Measurements from ENCODE around the gene TINAG. TPM values are rescaled to one million over a fixed set of nuclear protein-coding genes. Genes with fewer than 3 reads are reported as not detected.

Gene TINAG
- total and polyA plus RNA-seq, 10 of the 15 experiments (the other 5 are each of a cell fraction or from before 2014, with no cell fraction given) = 0.26 to 7.7 (median 0.95) TPM

- no peaks in the 10 kb centered on the region for H4K20me1 ChIP-seq (ENCODE audit: control insufficient read depth, insufficient read depth)
Observed at GRCh38 chr6:54366667-54367327, 58.6 kb downstream of the TINAG start.

More at GRCh38 chr6:54366667-54367327, 58.6 kb downstream of the TINAG start:
- POLR2A ChIA-PET = no interaction called here
- H3K4me2 ChIP-seq (ENCODE audit: control insufficient read depth, insufficient read depth) = no peak overlapping the region
- ATAC-seq (no peak), FAIRE-seq (no peak), DNase-seq (ENCODE audit: low read depth, low spot score) (no peak)
- H3K79me2 ChIP-seq (ENCODE audit: control insufficient read depth, insufficient read depth, low read length) = no peaks in the 10 kb centered on the region
- H3K4me1 ChIP-seq (ENCODE audit: control insufficient read depth, insufficient read depth, low read length) = no peaks in the 10 kb centered on the region
- WGBS (ENCODE audit: insufficient coverage, insufficient replicate concordance, low lambda C conversion rate, missing lambda C conversion rate) = 0% methylated on average over 4 of the region's 4 CpGs
- no peak for TF ChIP-seq POLR2AphosphoS2 (IDR thresholded peaks at IDR 0.05; ENCODE audit: low read depth, low read length)
- no peak for TF ChIP-seq ZZZ3 (IDR thresholded peaks at IDR 0.05; ENCODE audit: control insufficient read depth, insufficient read length, low read depth)
- TF ChIP-seq CHD2 (IDR thresholded peaks at IDR 0.05; ENCODE audit: borderline replicate concordance, low read depth, low read length) = no peak
- no peak for TF ChIP-seq ATF7 (IDR thresholded peaks at IDR 0.05; ENCODE audit: low read depth)
- TF ChIP-seq E4F1 (IDR thresholded peaks at IDR 0.05; ENCODE audit: borderline replicate concordance, partially characterized antibody) = no peak
- TF ChIP-seq BHLHE40 (IDR thresholded peaks at IDR 0.05; ENCODE audit: borderline replicate concordance in 1 of 2, low read depth in 2 of 2, low read length in 1 of 2) = no peak
- no peak for TF ChIP-seq LARP7 (IDR thresholded peaks at IDR 0.05)
- TF ChIP-seq BCL11A (IDR thresholded peaks at IDR 0.05; ENCODE audit: low read depth, low read length) = no peak
- no peak for TF ChIP-seq BCLAF1 (IDR thresholded peaks at IDR 0.05)
- TF ChIP-seq JUNB (IDR thresholded peaks at IDR 0.05) = no peak
- no peak for TF ChIP-seq E2F4 (IDR thresholded peaks at IDR 0.05; ENCODE audit: low read depth, low read length)
- TF ChIP-seq RUNX3 (IDR thresholded peaks at IDR 0.05; ENCODE audit: low read length) = no peak
- SMC1A ChIA-PET (ENCODE audit: uncharacterized antibody, unreplicated experiment) = interaction anchor here (0.6 kb wide), 1 partner anchor 263 kb away, joined by 3 read pairs; no protein-coding TSS in a partner anchor
- intact Hi-C loops (cut with micrococcal nuclease; ENCODE audit: unreplicated experiment) = no loop called here
- BruUV-seq (replicated peaks) = no TSS peak
- no peaks in the 10 kb centered on the region for H3K36me3 ChIP-seq (ENCODE audit: control insufficient read depth in 2 of 2, insufficient read depth in 2 of 2, low read length in 1 of 2)
- H3K4me3 ChIP-seq = no peak overlapping the region
- RAD21 ChIA-PET (ENCODE audit: unreplicated experiment) = interaction anchor here (0.6 kb wide), 1 partner anchor 8 kb away, joined by 3 read pairs; no protein-coding TSS in a partner anchor
- CTCF ChIA-PET = interaction anchor here (1.3 kb wide), 1 partner anchor 19 kb away, joined by 3 read pairs; no protein-coding TSS in a partner anchor
- in situ Hi-C loops (cut with MboI) = no loop called here
- no peaks in the 10 kb centered on the region for H3K27me3 ChIP-seq (replicated peaks in 1 of 2; ENCODE audit: control insufficient read depth in 2 of 2, insufficient read depth in 2 of 2, low read length in 1 of 2)
- no peak overlapping the region for H3K27ac ChIP-seq (ENCODE audit: control insufficient read depth, insufficient read depth)
- no peaks in the 10 kb centered on the region for H3K9me3 ChIP-seq (replicated peaks; ENCODE audit: control insufficient read depth, insufficient read depth, low read length)
- H3K9ac ChIP-seq (ENCODE audit: control insufficient read depth, insufficient read depth, low read length) = no peak overlapping the region
- H2AFZ ChIP-seq (ENCODE audit: control insufficient read depth, low read depth, low read length) = no peak overlapping the region
